GM19043 (cell line): ENCODE data around the gene RABL2B.

ENCODE experiments used
- ATAC-seq: cut with Tn5 transposase; IDR thresholded peaks from one replicate; pipeline ENCODE4 v1.9.1; 2021; ENCODE audit warnings: low read depth; ENCODE audit not compliant: unreplicated experiment

The RABL2B gene

GRCh38 chr22:50739279-50739691, 44.2 kb downstream of the RABL2B start:
- ATAC-seq = no peak

DNA sequence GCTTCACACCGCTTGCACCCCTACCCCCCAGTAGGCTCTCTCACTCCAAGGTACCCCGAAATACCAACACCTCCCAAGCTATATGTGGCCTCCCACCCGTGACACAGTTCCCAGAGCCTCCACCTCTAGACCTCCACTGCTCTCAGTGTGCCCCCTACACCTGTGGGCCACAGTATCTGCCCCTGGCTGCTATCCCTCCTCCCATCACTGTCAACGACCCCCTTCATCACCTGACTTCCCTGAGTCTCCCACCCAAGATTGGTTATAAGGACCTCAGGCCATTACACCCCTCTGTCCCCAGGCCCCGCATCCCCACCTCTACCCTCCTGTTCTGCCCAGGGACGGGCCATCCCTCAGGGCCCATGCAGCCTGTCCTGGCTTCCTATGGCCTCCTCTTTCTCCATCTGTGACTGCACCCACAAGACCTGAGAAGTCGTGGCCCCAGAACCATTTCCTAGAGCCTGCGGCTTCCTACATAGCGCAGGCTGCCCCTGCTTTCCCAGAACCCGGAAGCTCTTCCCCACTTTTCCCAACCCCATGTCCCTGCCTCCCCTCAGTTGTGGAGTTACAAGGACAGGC, 44.7 kb downstream of the RABL2B start:
- no peak for ATAC-seq

DNA sequence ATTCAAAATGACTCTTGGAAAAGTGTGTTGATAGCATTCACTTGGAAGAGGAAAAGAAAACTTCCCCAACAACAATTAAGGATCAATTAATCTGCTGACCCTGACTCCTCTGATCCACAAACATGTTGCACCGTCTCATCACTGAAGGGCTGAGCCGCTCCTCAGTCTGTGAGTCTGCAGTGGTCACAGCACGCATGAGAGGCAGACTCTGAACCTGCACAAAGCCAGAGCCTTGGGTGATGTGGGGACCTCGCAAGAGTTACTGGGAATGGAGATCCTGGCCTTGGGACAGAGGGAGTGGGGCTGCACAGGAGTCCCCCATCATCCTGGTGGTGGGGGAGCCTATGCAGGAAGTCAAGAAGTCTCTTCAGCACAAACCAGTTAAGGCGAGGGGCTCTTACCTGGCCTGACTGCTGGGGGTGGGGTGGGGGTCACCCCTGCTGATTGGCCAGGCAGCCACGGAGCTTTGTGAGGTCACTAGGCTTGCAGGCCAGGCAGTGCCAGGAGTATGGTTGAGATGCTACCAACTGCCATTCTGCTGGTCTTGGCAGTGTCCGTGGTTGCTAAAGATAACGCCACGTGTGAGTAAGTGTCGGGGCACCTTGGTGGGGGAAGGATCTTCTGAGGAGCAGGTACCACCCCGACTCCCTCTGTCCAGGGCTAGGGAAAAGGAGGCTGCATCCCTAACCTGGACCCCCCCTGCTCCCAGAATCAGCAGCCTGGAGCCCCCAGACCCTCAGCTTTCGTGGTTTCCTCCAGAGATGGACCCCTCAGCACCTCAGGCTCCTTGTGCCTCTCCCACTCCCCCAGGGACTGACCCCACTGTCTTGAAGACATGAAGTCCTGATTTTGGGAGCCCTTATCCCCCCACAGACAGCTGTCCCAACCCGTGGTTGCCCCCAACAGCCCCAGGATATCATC, 45.4 kb downstream of the RABL2B start, which contains the start of gene ACR:
ACR (plus strand) TSS at position 477 of the 921 bp plus-strand sequence; CDS start at position 509, 32 bp downstream.
- ATAC-seq = no peak

DNA sequence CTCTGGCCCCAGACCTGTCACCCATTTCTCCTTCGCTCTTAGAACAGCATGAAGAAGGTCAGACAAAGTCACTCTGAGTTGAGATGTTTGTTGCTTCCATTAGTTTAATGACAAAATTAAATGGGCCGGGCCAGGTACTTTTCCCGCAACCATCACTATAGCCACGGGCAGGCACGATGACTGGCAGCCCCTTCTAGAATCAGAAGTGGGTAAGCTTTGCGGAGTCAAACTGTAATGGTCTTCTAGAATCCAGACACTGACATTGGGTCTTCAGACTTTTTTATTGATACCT, 47.8 kb downstream of the RABL2B start:
- ATAC-seq = no peak

GRCh38 chr22:50734986-50735738, 48.3 kb downstream of the RABL2B start:
- no peak for ATAC-seq

DNA sequence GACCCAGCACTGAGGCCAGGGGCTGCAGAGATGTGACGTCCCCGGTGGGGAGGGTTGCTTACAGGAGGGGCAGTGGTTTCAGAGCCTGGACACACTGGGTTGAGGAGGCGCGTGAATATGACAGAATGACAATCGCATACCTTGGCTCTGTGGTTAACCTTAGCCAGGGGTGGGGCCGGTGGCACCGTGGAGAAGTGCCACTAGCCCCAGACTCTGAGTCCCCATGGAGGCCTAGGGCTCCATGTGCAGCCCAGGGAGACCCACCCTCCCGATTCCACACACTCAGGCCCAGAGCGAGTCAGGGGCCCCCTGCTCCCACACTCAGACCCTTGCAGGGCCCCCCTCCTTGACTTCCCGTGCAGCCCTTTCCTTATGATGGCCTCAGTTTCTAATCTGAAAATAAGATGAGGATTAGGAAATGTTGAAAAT, 49.1 kb downstream of the RABL2B start:
- no peak for ATAC-seq

DNA sequence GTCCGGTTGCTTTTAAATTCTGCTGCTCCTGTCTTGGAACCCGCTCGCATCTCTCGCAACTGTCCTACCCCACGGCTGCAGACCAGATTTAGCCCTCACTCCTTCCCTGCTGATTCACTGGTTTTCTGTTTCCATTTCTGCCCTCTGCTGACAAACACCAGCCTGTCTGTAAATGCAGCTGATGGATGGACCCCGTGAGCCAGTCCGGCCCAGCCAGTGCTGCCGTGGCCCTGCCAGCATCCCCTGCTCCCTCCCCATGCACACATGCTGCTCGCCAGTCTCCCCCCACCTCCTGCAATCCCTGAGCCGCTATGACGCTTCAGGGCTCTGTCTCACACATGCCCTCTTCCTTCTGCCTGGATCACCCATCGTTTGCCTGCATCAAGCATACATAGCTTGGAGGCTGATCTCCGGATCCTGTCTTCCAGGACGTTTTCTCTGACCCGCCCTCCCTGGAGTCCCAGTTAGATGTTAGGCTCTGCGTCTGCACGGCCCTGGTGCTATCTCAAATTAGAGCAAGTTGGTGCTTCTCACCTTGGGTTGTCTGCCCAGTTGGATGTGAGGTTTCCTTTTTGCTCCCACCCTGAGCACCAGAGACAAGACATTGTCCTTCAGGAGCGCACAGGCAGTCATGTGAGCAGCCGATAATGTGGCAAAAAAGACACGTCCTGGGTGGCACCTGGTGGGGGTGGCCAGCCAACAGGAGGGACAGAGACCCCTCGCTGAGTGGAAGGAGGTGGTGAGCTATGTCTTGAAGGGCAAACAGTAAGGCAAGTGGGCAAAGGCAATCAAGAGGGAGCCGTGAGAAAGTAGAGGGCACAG, 49.7 kb downstream of the RABL2B start:
- no peak for ATAC-seq

GRCh38 chr22:50732681-50733080, 50.8 kb downstream of the RABL2B start:
- no peak for ATAC-seq

DNA sequence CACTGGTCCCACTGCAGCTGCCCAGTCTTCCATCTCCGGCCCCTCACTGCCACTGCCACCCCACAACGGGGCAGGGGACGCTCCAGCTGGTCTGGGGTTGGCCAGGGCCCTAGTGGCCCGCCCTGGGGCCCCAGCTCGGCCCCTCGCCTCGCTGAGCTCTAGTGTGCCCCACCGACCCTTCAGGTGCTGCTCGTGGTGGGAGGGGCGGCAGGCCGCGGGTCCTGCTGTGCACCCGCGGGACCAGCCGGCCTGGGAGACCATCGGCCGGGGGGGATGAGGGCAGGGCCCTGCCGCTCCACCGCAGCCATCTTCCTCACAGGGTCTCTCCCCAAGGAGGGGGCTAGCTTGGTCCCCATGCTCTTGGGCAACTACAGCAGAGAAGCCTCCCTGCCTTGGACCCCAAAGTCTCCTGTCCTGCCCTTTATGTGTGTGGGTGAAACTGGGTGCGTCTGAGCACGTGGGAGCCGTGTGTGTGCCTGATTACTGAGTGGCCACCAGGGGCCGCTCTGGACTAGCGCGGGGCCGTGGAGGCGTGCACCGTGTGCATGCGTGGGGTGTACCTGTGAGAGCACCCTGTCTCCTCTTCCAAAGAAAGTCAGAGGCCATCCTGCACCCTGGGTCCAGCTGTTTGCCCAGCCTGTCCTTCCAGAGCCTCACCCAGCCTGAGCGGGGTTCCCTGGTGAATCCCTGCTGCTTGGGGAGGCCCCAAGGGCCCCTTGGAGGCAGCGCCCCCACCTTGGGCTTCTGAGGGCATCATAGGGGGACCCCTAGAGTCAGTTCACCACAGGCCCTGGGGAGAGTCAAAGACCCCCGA, 51.4 kb downstream of the RABL2B start:
- ATAC-seq = no peak

DNA sequence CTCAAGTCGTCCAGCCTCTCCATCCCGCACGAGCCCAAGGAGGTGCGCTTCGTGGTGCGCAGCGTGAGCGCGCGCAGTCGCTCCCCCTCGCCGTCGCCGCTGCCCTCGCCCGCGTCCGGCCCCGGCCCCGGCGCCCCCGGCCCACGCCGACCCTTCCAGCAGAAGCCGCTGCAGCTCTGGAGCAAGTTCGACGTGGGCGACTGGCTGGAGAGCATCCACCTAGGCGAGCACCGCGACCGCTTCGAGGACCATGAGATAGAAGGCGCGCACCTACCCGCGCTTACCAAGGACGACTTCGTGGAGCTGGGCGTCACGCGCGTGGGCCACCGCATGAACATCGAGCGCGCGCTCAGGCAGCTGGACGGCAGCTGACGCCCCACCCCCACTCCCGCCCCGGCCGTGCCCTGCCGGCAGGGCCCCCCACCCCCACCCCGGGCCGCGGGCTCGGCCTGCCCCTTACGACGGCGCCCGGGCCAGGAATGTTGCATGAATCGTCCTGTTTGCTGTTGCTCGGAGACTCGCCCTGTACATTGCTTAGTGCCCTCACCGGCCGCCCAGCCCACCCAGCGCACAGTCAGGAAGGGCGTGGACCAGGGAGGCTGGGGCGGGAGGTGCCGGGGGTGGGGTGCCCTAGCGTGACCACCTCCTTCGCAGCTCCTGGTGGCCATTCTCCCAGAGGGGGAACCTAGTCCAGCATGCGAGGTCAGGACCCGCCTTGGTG, 52.3 kb downstream of the RABL2B start:
- no peak for ATAC-seq

- no peak for ATAC-seq
Measured at GRCh38 chr22:50730013-50730891, 53.2 kb downstream of the RABL2B start.

DNA sequence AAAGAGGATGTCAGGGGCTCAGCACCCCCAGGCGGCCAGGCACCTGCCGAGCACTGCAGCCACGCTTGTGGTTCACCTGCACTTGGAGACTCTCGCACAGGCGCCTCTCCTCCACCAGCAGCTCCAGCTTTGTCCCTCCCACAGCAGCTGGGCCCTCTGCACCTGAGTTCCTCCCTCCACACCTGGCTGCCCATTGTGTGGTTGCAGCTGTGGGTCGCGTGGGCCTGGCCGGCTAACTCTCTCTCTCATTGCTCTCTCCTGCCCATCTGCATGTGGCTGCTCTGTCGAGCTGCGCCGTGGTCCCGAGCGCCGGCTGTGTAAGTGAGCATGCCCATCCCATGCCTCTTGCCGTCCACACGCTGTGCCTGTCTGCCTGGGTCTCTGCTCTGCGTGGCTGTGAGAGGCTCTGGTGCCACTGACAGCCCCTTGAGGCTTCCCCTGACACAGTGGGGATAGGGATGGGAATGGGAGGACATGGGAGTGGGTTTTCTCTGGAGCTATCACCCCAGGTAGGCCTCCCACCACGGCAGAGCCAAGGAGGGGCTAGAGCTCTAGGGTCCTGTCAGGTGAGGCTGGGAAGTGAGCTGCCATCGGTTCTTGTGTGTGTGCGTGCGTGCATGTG, 53.9 kb downstream of the RABL2B start:
- ATAC-seq = no peak

- no peak for ATAC-seq
Measured at GRCh38 chr22:50728523-50728931, 54.9 kb downstream of the RABL2B start.

DNA sequence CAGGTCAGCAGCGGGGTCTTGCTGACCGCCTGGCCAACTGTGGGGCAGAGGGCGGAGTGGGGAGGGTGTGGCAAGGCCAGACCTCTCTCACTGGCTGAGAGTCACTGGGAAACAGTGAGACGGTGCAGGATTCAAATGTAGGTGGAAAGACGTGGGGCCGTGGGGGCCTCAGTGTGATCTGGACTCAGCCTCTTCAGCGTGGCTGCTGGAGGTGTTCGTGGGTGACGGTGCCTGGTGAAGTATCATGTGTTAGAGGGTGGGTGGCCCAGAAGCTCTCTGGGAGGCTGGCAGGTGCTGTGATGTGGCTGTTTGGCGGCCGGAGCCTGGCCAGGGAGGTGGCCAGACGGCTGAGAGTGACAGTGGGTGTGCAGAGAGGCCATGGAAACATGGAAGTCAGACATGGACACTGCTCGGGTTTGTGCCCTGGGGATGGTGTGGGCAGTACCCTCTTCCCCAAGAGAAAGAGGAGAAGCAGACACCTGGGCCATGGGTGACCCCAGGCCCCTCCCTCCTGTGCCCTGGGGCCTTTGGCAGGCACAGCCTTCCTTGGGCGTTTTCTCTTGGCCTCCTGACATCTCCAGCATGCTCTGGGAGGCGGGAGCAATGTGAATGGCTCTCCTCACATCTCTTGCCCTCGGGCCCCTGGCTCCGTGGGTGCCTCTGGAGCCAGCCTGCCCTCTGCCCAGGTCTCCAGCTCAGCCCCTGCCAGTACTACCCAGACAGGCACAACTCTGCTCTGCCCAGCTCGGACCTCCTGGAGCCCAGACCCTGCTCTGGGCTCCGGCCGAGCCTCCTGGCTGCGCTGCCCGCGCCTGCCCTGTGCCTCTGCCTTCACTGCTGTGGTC, 55.5 kb downstream of the RABL2B start:
- no peak for ATAC-seq

DNA sequence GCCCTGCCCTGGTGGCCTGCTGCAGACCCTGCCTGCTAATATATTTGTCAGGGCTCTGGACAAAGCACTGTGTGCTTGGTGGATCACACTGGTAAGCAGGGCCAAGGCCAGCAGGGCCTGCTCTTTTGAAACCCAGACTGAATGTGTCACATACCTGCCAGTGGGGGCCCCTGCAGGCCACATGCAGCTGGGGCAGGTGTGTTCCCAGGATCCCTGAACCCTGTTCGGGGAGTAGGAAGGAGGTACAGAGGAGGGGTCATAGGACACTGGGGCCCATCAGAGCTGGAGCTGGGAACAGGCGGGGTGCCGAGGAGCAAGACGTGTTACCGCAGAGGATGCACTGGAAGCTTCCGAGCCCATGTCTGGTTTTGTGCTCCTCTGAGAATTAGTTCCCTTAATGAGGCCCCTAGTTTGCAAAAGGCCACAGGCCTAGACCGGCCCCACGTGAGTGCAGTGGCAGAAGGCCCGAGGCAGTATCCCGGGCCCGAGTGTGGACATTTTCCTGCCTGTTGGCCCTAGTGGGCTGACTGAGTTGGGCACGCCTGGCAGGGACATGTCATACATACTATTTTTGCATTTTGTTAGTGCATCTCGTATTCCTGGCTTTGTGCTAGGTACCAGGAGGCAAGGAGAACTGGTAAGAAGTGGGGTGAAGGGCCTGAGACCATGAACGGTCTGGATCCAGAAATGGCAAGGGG, 56.6 kb downstream of the RABL2B start:
- ATAC-seq = no peak

DNA sequence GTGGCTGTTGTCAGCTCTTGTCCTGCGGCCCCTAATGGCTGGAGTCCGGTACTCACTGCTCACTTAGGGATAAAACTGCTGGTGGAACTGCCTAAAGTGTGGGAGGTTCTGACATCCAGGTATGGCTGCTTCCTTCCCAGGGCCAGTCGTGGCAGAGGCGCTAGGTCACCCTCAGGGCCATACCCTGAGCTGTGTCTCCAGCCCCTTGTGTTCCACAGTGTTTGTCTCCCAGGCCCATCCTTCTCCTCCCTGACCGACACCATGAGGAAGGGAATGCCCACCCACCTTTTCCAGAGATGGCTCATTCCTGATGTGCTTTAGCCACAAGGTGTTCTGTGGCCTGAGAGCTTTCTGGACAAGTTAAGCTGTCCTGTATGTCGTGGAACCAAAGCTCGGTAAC, 57.8 kb downstream of the RABL2B start:
- no peak for ATAC-seq
